Pons (tissue), 1 donor: ENCODE measurements around the gene DOCK1.

Experiments
- DNase-seq: peaks from one replicate; pipeline ENCODE4 v3.0.0-alpha.2; 2016; ENCODE audit warnings: low spot score

Gene DOCK1

GRCh38 chr10:127221281-127221680 lies 316.1 kb downstream of the DOCK1 start:
- DNase-seq = no peak

DNA sequence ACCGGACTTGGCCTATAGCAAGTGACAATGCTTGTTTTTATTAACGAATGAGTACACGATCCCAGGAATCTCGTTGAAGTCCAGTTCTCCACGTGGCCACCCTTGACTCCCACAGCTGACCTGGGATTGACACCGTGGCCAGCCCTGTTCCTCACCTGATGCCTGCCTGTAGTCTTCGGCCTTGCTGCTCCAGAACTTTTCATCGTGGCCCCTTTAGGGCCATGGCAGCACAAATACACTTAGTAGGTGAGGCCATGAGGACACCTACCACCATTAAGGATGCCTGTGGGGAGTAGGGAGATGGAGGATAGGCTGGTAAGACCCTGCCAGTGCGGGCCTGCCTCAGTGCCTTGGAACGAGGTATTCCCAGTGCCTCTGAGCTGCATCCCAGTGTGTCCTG lies 321.8 kb downstream of the DOCK1 start:
- no peak for DNase-seq

- no peak for DNase-seq
These were observed 322.4 kb downstream of the DOCK1 start for GRCh38 chr10:127227663-127228062.

- DNase-seq = peak; percentile 25
These were observed 323.1 kb downstream of the DOCK1 start for GRCh38 chr10:127228195-127228787.

DNA sequence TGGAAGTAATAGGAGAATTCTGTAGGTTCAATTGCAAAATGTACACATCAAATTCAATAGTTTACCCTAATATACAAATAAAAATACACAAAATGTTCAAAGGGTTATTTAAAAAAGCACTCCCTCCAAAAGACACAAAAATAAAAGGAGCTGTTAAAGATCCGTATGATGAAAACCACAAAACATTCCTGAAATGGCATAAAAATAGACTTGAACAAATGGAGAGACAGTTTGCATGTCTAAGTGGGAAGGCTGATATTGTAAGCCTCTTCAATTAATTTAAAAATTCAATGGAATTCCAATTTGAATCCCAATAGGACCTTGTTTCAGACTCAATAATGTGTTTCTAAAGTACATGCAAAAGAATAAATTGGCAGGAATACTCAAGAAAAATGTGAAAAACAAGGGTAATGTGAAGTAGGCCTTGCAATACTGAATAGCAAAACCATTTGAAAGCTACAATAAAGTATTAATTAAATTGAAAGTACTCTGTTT lies 329.1 kb downstream of the DOCK1 start:
- DNase-seq = no peak

DNA sequence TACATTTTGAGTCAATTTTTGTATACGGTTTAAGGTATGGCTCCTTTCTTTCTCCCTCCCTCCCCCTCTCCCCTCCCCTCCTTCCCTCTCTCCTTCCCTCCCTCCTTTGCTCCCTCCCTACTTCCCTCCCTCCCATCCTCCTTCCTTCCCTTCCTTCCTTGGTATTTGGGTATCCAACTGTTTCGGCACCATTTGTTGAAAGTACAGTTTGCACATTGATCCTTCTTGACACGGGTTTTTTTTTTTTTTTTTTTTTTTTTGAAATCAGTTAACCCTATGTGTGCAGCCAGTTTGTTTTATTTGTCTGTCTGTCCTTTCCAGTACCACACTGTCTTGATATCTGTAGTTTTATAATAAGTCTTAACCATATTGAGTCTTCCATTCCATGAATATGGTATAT lies 331.0 kb downstream of the DOCK1 start:
- DNase-seq = no peak

DNA sequence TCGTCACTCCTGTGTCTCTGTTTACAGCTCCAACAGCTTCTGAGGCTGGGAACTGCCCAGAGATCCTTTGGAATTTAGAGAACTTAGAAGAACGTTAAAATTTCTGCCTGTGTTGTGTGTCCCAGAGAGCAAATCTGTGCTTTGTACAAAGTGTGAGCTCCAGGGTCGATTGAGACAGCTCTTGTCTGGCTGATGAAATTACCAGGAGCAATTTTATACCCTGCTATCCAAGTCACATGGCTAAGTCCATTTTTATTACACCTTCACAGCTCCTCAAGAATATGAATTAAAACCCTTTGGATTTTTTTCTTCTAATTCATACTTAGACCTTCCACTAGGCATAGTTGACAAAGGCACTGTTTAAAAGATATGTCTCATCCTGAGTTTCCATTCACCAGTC lies 337.7 kb downstream of the DOCK1 start:
- DNase-seq = no peak

GRCh38 chr10:127243490-127244272 lies 338.5 kb downstream of the DOCK1 start:
- DNase-seq = peak; percentile 47

DNA sequence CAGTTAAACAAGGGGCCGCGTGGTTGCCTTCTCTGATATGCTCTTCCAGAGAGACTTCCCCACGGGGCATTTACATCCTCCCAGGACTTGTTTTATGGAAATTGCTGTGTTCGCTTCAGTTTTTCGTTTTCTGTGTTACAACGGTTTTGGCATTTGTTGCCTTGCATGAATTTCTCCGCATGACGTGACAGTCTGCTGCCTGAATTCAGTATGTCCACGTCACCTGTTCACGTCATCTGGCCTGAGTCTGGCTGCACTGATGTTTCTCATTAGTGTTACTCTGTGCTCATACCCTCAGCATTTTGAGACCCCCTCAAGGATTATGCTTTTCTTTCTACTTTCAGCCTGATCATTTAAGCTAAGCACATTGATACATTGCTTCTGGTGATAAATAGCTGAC lies 340.2 kb downstream of the DOCK1 start:
- no peak for DNase-seq

DNA sequence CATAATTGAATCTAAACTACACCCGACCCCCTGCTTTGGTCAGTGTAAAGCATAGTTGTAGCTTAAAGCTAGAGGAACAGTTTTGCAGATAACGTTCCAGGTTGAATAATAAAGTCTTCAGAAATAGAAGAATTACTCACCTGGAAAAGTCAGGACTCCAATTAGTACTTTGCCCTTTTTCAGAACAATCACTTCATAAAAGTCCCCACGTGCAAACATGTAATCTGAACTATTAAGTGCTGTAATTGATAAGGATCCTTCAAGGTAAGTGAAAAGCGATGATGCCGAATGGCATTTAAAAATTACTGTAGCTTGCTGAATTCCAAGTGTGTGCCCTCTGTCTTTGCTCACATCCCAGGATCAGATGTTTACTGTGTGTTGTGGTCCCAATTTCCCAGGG lies 344.8 kb downstream of the DOCK1 start:
- no peak for DNase-seq

DNA sequence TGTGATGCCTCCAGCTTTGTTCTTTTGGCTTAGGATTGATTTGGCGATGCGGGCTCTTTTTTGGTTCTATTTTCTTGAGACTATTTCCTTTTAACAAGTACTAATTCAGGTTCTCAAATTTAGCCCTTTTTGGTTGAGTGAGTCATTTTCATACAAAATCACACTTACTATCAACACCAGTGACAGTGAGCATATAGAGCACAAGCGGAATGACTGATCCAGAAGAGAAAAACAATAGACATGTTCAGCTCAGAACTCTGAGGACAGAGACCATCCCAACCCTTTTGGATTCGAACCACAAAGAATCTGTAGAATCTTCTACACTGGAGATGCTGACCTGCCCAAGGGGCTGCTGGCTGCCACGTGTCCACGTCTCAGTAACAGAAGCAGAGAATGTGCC lies 347.6 kb downstream of the DOCK1 start:
- no peak for DNase-seq

- DNase-seq = no peak
These were observed 349.0 kb downstream of the DOCK1 start for GRCh38 chr10:127254276-127254675.

- DNase-seq = no peak
These were observed 352.2 kb downstream of the DOCK1 start for GRCh38 chr10:127257395-127257794.

GRCh38 chr10:127259347-127259746 lies 354.1 kb downstream of the DOCK1 start:
- DNase-seq = no peak

- DNase-seq = peak; percentile 15
These were observed 357.4 kb downstream of the DOCK1 start for GRCh38 chr10:127262606-127263005.

- no peak for DNase-seq
These were observed 360.1 kb downstream of the DOCK1 start for GRCh38 chr10:127265288-127265687.

GRCh38 chr10:127266431-127266830 lies 361.2 kb downstream of the DOCK1 start:
- no peak for DNase-seq

GRCh38 chr10:127267442-127267841 lies 362.2 kb downstream of the DOCK1 start:
- DNase-seq = peak; percentile 22

DNA sequence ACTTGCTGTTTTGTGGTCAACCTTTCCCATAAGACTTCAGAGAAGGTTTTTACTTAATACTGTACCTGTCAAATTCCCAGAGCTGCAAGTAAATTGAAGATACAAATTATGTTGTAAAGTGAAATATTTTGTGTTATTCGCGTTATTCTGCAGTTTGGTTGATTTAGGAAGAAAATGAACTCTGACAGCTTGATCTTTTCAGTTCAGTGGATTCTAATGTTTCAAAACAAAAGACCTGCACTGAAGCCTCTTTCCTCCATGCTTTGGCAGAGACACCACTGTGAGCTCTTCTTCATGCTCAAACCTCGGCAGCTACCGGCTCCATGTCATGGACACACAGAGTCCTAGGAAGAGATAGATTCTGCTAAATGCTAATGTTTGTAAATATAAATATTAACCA lies 366.8 kb downstream of the DOCK1 start:
- DNase-seq = no peak

DNA sequence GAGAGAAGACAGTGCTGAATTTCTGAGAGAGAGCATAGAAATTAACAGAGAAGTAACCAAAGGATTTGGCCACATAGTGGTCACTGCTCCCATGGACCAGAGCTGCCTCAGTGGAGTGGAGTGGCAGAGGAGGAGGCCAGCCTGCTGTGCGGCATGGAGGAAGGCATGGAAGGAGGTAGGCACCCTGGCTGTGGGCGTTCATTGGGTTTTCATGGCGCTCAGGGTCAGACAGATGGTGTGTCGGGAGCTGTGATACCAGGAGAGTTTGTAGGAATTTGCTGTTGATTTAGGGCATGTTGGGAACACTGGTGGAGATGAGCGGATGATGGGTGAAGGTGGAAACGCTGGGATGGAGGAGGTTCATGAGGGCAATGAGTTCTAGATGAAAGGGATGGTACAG lies 370.0 kb downstream of the DOCK1 start:
- no peak for DNase-seq

GRCh38 chr10:127275793-127276450 lies 370.7 kb downstream of the DOCK1 start:
- no peak for DNase-seq

DNA sequence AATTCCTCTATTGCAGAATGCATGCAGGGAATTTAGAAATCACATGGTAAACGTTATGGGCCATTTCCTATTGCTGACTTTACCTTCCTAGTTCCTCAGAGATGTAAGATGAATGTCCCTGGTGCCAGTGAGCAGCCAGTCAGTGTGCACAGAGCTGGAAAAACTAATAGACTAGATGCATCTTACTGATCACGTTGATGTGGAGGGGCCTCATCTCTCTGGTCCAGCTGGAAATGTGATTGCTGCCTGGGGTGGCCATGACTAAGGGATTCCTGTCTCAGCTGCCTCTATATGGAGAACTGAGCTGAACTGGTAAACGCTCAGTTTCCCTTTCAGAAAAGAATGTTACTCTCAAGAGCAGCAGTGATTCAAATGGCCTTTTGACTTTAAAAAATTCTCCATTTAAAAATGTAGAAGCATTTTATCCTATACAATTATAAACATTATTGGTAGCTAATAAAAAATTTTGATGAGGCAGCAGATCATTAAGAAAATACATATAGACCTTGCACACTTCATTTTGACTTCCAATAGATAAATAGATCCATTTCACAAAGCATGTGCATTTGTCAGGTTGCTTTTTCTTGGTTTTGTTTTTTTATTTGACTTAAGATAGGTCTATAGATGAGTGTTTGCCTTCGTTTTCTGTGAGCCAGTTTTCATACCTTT lies 371.7 kb downstream of the DOCK1 start:
- DNase-seq = no peak

- DNase-seq = no peak
These were observed 372.8 kb downstream of the DOCK1 start for GRCh38 chr10:127278001-127278400.
